SK-N-SH treated with all-trans-retinoic acid at 6 μM for 48 hours (cell line): ENCODE measurements around the gene FOXS1.

Source experiments
- PATZ1 ChIP-seq: fragments of 250-450 bp; sonication (Bioruptor Pico); IDR thresholded peaks from 2 replicates; pipeline ENCODE4 v1.8.0; 2020; ENCODE audit warnings: mild to moderate bottlenecking, moderate library complexity, borderline replicate concordance
- PPARA ChIP-seq: fragments of 250-450 bp; sonication (Bioruptor Pico); IDR thresholded peaks from 2 replicates; pipeline ENCODE4 v1.5.0; 2020; ENCODE audit warnings: mild to moderate bottlenecking, borderline replicate concordance
- ZC3H10 ChIP-seq: fragments of 250-450 bp; sonication (Bioruptor Pico); IDR thresholded peaks from 2 replicates; pipeline ENCODE4 v1.5.1; 2021; ENCODE audit warnings: mild to moderate bottlenecking, moderate library complexity
- ZFP3 ChIP-seq: fragments of 250-450 bp; sonication (Bioruptor Pico); IDR thresholded peaks from 2 replicates; pipeline ENCODE4 v1.5.0; 2020; ENCODE audit warnings: mild to moderate bottlenecking, moderate library complexity
- ZNF70 ChIP-seq: fragments of 450-650 bp; formaldehyde crosslinking; IDR thresholded peaks from 2 replicates; pipeline ENCODE4 v1.5.0; 2020; ENCODE audit warnings: mild to moderate bottlenecking, moderate library complexity

DNA sequence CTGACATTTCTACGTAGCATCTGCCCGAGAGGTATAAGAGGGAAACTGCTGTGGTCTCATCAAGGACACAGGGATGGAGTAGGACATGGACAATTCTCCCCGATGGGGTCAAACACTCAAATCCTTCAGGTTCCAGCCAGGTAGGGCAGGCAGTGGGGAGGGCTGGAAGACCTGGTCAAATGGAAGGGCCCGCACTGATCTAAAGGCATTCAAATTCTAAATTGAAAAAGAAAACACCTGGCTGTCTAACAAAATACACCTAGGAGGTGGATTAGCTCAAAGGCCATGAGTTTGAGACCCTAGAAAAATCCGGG is 16.7 kb upstream of the FOXS1 start:
- no peak for TF ChIP-seq PPARA (CRISPR knock-in tag)
- TF ChIP-seq ZFP3 (CRISPR knock-in tag), result no peak
- no peak for TF ChIP-seq PATZ1 (CRISPR knock-in tag)
- no peak for TF ChIP-seq ZNF70 (CRISPR knock-in tag)
- TF ChIP-seq ZC3H10 (CRISPR knock-in tag), result no peak
